Activated B cell treated with CpG ODN at 0.5 μM for 24 hours (primary cell): ENCODE data around the gene SLC25A41. TPM values are rescaled to one million over a fixed set of nuclear protein-coding genes. Genes with fewer than 3 reads are reported as not detected.

Experiments
- ATAC-seq: fragments of 200-7000 bp; cut with Tn5 transposase; one replicate; pipeline ENCODE4 v1.10.0; 2021; ENCODE audit warnings: low read depth, mild to moderate bottlenecking, moderate library complexity
- CTCF ChIA-PET: fragments of 350-600 bp; sonication (Branson Sonifier 250); formaldehyde crosslinking; loops from one replicate; lab custom pipeline; 2021; ENCODE audit warnings: antibody characterized with exemption; lab: Charles Lee
- POLR2A ChIA-PET: fragments of 350-600 bp; sonication (Branson Sonifier 250); formaldehyde crosslinking; loops from one replicate; lab custom pipeline; 2021; ENCODE audit warnings: antibody characterized with exemption; lab: Charles Lee
- DNase-seq: peaks from one replicate; pipeline ENCODE4 v3.0.0; 2022
- H3K27ac Mint-ChIP-seq: one replicate; pipeline ENCODE4 v1.8.0; 2020; ENCODE audit warnings: mixed read lengths
- H3K27me3 Mint-ChIP-seq: one replicate; pipeline ENCODE4 v1.8.0; 2021; ENCODE audit warnings: mixed read lengths
- H3K36me3 Mint-ChIP-seq: one replicate; pipeline ENCODE4 v1.8.0; 2021; ENCODE audit warnings: low read depth, mixed read lengths
- H3K4me1 Mint-ChIP-seq: one replicate; pipeline ENCODE4 v1.8.0; 2021; ENCODE audit warnings: mixed read lengths
- H3K4me3 Mint-ChIP-seq: one replicate; pipeline ENCODE4 v1.8.0; 2020; ENCODE audit warnings: mild to moderate bottlenecking, mixed read lengths
- H3K9me3 Mint-ChIP-seq: one replicate; pipeline ENCODE4 v1.8.0; 2020; ENCODE audit warnings: mixed read lengths
- CTCF ChIP-seq: fragments of 200-600 bp; IDR thresholded peaks from one replicate; pipeline ENCODE4 v1.8.0; 2022; ENCODE audit warnings: antibody characterized with exemption, mild to moderate bottlenecking
- intact Hi-C: fragments of 100-400 bp; cut with micrococcal nuclease; formaldehyde crosslinking; loops from one replicate; pipeline ENCODE4 v1.15.1; 2024
- total RNA-seq: library from RNA; stranded (reverse); gene quantifications from 2 replicates; pipeline ENCODE4 v1.2.3, GENCODE V29; 2022

Gene SLC25A41
- total RNA-seq, result 0.40 and 0.69 TPM in 2 replicates

DNA sequence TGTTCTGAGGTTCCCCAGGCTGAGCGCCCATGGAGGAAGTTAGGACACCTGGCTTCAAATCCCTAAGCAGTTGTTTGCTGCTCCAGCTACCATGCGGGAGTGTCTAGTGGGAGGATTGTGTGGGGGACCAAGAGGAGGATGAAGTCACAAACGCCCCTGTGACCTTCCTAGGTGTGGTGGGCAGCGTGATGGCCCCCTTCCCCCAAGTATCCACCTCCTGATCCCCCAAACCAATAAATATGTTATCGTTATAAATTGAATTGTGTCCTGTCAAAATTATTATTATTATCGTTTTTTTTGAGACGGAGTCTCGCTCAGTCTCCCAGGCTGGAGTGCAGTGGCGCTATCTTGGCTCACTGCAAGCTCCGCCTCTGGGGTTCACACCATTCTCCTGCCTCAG is at the start of gene SLC25A41:
Gene SLC25A41 (minus strand): TSS at position 101 of the 400 bp plus-strand sequence. CDS start 70 bp downstream, at position 31.
- TF ChIP-seq CTCF, result no peak
- H3K4me3 Mint-ChIP-seq, result no peak within 1 kb of the TSS
- H3K27ac Mint-ChIP-seq, result no peak within 1 kb of the TSS
- H3K27me3 Mint-ChIP-seq, result no peaks in the 10 kb centered on the region
- no peak for DNase-seq
- no peaks in the 10 kb centered on the region for H3K9me3 Mint-ChIP-seq
- ChIA-PET POLR2A (interaction anchor here (0.6 to 1.8 kb wide), 2 partner anchors 9 to 16 kb away, joined by 3 to 11 read pairs; partner anchors contain the start of gene KHSRP), CTCF (no interaction called here)
- ATAC-seq, result no peak
- H3K4me1 Mint-ChIP-seq, result no peaks in the 10 kb centered on the region
- intact Hi-C loops, result no loop called here
- no peaks in the 10 kb centered on the region for H3K36me3 Mint-ChIP-seq

GRCh38 chr19:6483235-6483634 is 49.7 kb upstream of the SLC25A41 start:
- H3K27me3 Mint-ChIP-seq, result no peaks in the 10 kb centered on the region
- POLR2A ChIA-PET, result interaction anchor here (0.7 to 2.6 kb wide), 2 partner anchors 59 to 131 kb away, joined by 3 to 16 read pairs; partner anchors contain the start of gene KHSRP
- CTCF ChIA-PET, result no interaction called here
- H3K4me1 Mint-ChIP-seq, result peaks cover 29% of the 10 kb centered on the region
- no peak overlapping the region for H3K27ac Mint-ChIP-seq
- DNase-seq (no peak), ATAC-seq (no peak)
- H3K36me3 Mint-ChIP-seq, result peaks cover 6% of the 10 kb centered on the region
- no peaks in the 10 kb centered on the region for H3K9me3 Mint-ChIP-seq
- intact Hi-C loops, result loop anchor here (2.0 kb wide), 1 partner anchor 22 kb away; no protein-coding TSS in a partner anchor
- no peak for TF ChIP-seq CTCF
- no peak overlapping the region for H3K4me3 Mint-ChIP-seq

DNA sequence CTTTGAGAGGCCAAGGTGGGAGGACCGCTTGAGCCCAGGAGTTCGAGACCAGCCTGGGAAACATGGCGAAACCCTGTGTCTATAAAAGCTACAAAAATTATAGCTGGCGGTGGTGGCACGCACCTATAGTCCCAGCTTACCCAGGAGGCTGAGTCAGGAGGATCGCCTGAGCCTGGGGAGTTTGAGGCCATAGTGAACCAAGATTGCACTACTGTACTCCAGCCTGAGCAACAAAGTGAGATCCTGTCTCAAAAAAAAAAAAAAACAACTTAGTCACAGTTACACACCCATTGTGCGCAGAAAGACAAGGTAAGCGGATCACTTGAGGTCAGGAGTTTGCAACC is 48.8 kb upstream of the SLC25A41 start:
- no peak for ATAC-seq
- Mint-ChIP-seq H3K27me3 (no peaks in the 10 kb centered on the region), H3K27ac (peak overlapping the region; percentile 89), H3K36me3 (peaks cover 8% of the 10 kb centered on the region), H3K4me1 (peaks cover 29% of the 10 kb centered on the region), H3K4me3 (peak overlapping the region; percentile 91), H3K9me3 (no peaks in the 10 kb centered on the region)
- CTCF ChIA-PET, result interaction anchor here (2.0 kb wide), 1 partner anchor 151 kb away, joined by 9 read pairs; no protein-coding TSS in a partner anchor
- POLR2A ChIA-PET, result interaction anchor here (0.6 to 2.6 kb wide), 8 partner anchors 9 to 381 kb away, joined by 4 to 18 read pairs (median 8); partner anchors contain the start of gene KHSRP
- DNase-seq, result no peak
- intact Hi-C loops, result loop anchor here (2.0 kb wide), 1 partner anchor 22 kb away; no protein-coding TSS in a partner anchor
- TF ChIP-seq CTCF, result no peak

DNA sequence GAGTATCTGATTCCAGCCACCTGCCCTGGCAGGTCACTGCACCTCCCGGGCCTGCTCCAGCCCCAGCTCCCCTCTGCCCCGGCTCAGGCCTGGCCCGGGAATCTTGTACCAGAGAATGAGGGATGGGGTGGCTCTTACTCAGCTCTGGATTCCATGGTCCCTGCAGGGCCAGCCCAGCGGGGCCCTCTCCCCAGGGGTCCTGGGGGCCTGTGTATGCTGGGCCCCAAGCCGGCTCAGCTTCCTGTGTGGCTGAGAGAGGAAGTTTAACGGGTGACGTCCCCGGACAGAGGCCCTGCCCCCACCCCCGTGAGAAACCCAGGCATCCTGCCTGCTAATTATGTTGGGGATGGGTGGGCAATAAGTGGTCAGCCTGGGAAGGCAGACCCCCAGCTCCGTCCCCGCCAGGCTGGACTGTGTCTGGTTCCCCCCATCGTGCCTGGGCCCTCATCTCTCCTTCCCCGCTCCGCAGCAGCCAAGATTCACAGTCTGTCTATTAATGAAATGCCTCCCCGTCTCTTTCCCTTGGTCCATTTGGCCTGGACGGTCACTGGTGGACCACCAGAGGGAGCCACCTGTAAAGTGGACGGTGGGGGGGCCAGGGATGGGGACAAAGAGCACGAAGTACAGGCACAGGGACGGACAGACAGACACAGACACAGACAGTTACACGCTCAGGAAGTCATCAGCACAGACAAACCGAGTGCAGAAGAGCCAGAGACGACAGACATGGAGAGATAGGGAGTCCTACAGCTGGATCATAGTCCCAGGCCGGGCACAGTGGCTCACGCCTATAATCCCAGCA is 48.2 kb upstream of the SLC25A41 start, which contains the start of gene DENND1C:
Gene DENND1C (minus strand): TSS at position 247 of the 802 bp plus-strand sequence. CDS start 92 bp downstream, at position 155.
- ATAC-seq (peak; percentile 97), DNase-seq (peak; percentile 67)
- no peaks in the 10 kb centered on the region for H3K27me3 Mint-ChIP-seq
- peak within 1 kb of the TSS; percentile 89 for H3K27ac Mint-ChIP-seq
- ChIA-PET CTCF (interaction anchor here (0.8 to 2.0 kb wide), 4 partner anchors 10 to 152 kb away, joined by 3 to 9 read pairs (median 4); partner anchors contain the start of genes CRB3 and SLC25A23), POLR2A (interaction anchor here (0.6 to 2.6 kb wide), 24 partner anchors 8 to 382 kb away, joined by 3 to 25 read pairs (median 4); partner anchors contain the start of genes ALKBH7, CLPP, GTF2F1 and KHSRP)
- TF ChIP-seq CTCF, result no peak
- H3K36me3 Mint-ChIP-seq, result peaks cover 10% of the 10 kb centered on the region
- peaks cover 29% of the 10 kb centered on the region for H3K4me1 Mint-ChIP-seq
- no peaks in the 10 kb centered on the region for H3K9me3 Mint-ChIP-seq
- peak within 1 kb of the TSS; percentile 91 for H3K4me3 Mint-ChIP-seq
- intact Hi-C loops, result loop anchor here (1.0 to 2.0 kb wide), 3 partner anchors 21 to 56 kb away; no protein-coding TSS in a partner anchor
